ENCODE data around the gene KCNT2. TPM values are rescaled to one million over a fixed set of nuclear protein-coding genes. Genes with fewer than 3 reads are reported as not detected.

Gene KCNT2
- total and polyA plus RNA-seq, 9 donors = 5.3 to 34.9 (median 14.1) TPM

DNA sequence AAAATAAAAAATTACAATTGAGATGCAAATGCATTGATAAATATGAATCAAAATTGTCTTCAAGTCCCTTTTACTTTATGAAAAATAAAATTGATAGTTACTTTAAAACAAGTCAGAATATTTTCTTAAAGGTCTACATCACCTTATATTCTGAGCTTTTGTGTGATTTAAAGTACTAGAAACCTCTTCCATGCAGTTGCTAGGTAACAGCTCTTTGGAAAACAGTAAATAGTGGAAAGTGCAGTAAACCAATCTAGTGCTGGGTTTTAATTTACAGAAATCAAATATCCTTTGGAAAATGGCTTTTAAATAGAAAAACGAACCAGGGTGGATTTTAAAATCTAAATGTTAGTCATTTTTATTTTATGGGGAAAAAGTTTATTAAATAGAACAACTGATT is 227.9 kb downstream of the KCNT2 start:
- DNase-seq = no peak
- no peak overlapping the region for H3K27ac ChIP-seq
- intact Hi-C loops (cut with DNase I) = no loop called here
- H3K36me3 ChIP-seq = no peaks in the 10 kb centered on the region
- TF ChIP-seq POLR2A (IDR thresholded peaks at IDR 0.05) (no peak), EP300 (IDR thresholded peaks at IDR 0.05) (no peak)
- TF ChIP-seq, protein P1, sequence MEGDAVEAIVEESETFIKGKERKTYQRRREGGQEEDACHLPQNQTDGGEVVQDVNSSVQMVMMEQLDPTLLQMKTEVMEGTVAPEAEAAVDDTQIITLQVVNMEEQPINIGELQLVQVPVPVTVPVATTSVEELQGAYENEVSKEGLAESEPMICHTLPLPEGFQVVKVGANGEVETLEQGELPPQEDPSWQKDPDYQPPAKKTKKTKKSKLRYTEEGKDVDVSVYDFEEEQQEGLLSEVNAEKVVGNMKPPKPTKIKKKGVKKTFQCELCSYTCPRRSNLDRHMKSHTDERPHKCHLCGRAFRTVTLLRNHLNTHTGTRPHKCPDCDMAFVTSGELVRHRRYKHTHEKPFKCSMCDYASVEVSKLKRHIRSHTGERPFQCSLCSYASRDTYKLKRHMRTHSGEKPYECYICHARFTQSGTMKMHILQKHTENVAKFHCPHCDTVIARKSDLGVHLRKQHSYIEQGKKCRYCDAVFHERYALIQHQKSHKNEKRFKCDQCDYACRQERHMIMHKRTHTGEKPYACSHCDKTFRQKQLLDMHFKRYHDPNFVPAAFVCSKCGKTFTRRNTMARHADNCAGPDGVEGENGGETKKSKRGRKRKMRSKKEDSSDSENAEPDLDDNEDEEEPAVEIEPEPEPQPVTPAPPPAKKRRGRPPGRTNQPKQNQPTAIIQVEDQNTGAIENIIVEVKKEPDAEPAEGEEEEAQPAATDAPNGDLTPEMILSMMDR (IDR thresholded peaks at IDR 0.05) = no peak
- no peaks in the 10 kb centered on the region for H3K27me3 ChIP-seq
- H3K4me1 ChIP-seq (ENCODE audit: insufficient read depth) = no peaks in the 10 kb centered on the region
- WGBS, 3 donors = 34 to 45% (median 41%) methylated on average over 1 of the region's 1 CpG
- H3K4me3 ChIP-seq = no peak overlapping the region
- no peaks in the 10 kb centered on the region for H3K9me3 ChIP-seq

DNA sequence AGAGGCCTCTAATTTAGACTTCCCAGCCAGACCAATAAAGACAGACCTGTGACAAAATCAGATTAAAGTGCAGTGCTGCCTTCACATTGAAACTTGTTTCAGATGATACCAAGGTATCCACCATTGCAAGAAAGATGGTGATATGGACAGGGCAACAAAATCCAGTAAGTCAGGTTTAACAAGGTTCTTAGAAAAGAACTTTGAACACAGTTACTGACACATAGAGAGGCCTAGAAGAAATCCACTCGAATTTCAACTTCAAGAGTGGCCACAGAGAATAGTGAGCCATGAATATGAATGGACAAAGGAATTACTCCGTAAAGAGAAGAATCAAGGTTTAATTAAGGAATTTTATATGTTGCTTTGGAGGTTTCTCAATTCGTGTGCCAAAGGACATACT is 230.4 kb downstream of the KCNT2 start:
- H3K27ac ChIP-seq = no peak overlapping the region
- no peaks in the 10 kb centered on the region for H3K27me3 ChIP-seq
- H3K4me1 ChIP-seq (ENCODE audit: insufficient read depth) = no peaks in the 10 kb centered on the region
- no peaks in the 10 kb centered on the region for H3K36me3 ChIP-seq
- no peak for DNase-seq
- intact Hi-C loops (cut with DNase I) = no loop called here
- WGBS, 3 donors = 92 to 95% (median 92%) methylated on average over 3 of the region's 3 CpGs
- TF ChIP-seq EP300 (IDR thresholded peaks at IDR 0.05) (no peak), POLR2A (IDR thresholded peaks at IDR 0.05) (no peak)
- TF ChIP-seq, protein P1 (IDR thresholded peaks at IDR 0.05) = no peak
- no peak overlapping the region for H3K4me3 ChIP-seq
- no peaks in the 10 kb centered on the region for H3K9me3 ChIP-seq

DNA sequence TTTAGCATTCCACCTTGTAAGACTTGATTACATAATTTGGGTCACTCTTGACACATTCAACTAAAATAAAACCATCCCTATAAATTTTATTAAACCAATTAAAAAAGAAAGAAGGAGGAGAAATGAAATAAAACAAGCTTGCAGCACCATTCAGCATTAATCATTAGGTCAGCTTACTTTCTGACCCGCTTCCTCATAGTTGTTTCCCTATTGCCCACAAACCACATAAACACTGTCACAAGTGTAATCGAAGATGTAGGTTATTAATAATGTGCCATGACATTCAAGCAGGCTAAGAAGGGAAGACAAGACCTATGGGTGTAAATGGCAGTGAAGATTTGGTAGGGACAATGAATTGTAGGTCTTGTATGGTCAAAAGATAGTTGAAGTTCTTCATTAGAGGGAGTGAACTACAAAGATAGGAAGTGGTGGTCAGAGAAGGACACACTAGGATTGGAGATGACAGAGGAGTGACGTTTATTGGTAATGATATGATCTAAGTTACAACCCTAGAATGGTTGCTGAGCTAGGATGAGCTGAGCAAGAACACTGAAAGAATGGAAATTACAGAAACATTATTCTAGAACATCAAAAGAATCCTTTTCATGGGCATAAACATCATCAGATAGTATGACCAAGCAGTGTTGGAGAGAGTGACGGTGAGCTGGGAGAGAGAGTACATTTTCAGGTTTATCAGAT is 231.5 kb downstream of the KCNT2 start:
- Histone ChIP-seq H3K27ac (no peak overlapping the region), H3K9me3 (no peaks in the 10 kb centered on the region), H3K27me3 (no peaks in the 10 kb centered on the region), H3K4me3 (no peak overlapping the region), H3K4me1 (ENCODE audit: insufficient read depth) (no peaks in the 10 kb centered on the region), H3K36me3 (no peaks in the 10 kb centered on the region)
- intact Hi-C loops (cut with DNase I) = no loop called here
- no peak for DNase-seq
- 87 to 91% (median 88%) methylated on average over 4 of the region's 4 CpGs for WGBS, 3 donors
- TF ChIP-seq POLR2A (IDR thresholded peaks at IDR 0.05) (no peak), EP300 (IDR thresholded peaks at IDR 0.05) (no peak)
- TF ChIP-seq, protein P1 (IDR thresholded peaks at IDR 0.05) = no peak

DNA sequence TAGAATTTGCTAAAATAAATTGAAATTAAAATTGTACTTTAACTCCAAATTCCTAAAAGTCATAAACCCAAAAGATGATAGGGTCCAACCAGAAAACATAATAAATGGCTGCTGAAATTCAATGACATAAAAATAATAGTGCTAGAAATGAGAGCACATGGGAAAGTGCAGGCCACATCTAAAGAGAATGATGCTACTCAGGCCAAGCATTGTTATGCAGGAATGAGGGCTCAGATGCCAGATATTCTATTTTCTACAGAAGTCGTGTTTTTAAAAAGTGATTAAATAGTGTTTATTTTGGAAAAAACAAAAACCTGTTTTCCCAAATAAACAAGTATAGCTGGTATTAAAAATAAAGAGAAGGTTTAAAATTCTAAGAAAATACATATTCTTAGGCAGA is 234.4 kb downstream of the KCNT2 start:
- intact Hi-C loops (cut with DNase I) = no loop called here
- Histone ChIP-seq H3K4me1 (ENCODE audit: insufficient read depth) (no peaks in the 10 kb centered on the region), H3K4me3 (no peak overlapping the region), H3K27ac (no peak overlapping the region), H3K36me3 (no peaks in the 10 kb centered on the region), H3K27me3 (no peaks in the 10 kb centered on the region), H3K9me3 (no peaks in the 10 kb centered on the region)
- DNase-seq = no peak
- TF ChIP-seq, protein P1 (IDR thresholded peaks at IDR 0.05) = no peak
- no peak for TF ChIP-seq EP300 (IDR thresholded peaks at IDR 0.05)
- no peak for TF ChIP-seq POLR2A (IDR thresholded peaks at IDR 0.05)
- WGBS, 3 donors = 8 to 16% (median 16%) methylated on average over 1 of the region's 1 CpG
